ENCODE measurements around the gene HRAS. TPM values are rescaled to one million over a fixed set of nuclear protein-coding genes. Genes with fewer than 3 reads are reported as not detected.

The HRAS gene
- total RNA-seq, 1 experiment from 2014 or later: 47.2 TPM

DNA sequence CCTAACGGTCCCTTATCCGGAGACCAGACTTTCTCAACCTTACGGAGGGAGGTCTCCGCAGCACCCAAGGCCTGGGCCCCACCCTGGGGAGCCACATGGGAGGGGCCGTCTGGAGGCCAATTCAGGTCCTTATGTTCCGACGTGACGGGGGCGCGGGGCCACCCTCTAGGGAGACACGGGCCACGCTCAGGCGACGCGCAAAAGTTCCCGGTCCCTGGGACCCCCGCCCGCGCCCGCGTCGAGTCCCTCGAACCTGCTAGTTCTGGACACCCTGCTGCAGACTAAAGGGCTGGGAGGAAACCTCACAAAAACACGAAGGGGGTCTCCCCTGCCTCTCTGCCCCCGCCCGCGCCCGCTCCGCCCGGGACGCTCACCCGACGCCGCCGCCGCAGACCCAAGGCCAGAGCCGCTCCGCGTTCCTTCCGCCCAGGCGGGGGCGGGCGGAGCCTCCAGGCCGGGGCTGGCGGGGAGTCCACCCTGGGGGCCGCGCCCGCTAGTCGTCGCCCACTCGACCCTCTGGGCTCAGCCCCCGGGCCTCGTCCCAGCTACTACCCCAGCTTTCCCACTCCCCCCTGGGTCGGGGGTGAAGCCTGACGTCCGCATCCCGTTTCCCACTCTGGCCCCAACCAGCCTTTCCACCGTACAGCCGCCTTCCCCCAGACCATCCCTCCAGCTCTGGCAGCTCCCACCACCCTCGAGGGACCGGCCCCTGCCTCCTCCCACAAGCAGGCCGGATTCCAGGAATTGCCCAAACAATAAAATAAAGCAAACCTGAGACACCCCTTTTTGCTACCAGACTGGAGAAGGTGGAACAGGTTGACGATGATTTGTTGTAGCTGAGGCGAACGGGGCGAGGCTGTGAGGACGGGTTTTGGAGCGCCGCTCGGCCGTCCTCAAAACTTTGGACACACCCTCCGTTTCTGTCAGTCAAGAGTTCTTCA lies 31.1 kb downstream of the HRAS start:
- CTCF ChIA-PET: interaction anchor here (0.6 kb wide), 1 partner anchor 35 kb away, joined by 5 read pairs; no protein-coding TSS in a partner anchor
- H4K20me1 ChIP-seq (ENCODE audit: insufficient read depth): no peaks in the 10 kb centered on the region; the same call in 1 of the 2 replicates
- intact Hi-C loops (cut with micrococcal nuclease; ENCODE audit: unreplicated experiment): no loop called here
- BruUV-seq (replicated peaks): no TSS peak
- peaks cover 5% of the 10 kb centered on the region; the same call in 1 of the 2 replicates for H3K4me1 ChIP-seq (replicated peaks; ENCODE audit: insufficient read depth)
- POLR2A ChIA-PET (ENCODE audit: unreplicated experiment): no interaction called here
- H3K4me3 ChIP-seq: peak overlapping the region; percentile 100; the same call in 1 of the 2 replicates
- H3K4me2 ChIP-seq: peak overlapping the region; percentile 85; the same call in 1 of the 2 replicates
- H3K9me3 ChIP-seq (ENCODE audit: insufficient read depth, low read depth): no peaks in the 10 kb centered on the region
- no peaks in the 10 kb centered on the region for H3K9me2 ChIP-seq (ENCODE audit: insufficient read depth)
- no peak for TF ChIP-seq EZH2 (IDR thresholded peaks at IDR 0.05; ENCODE audit: low read depth)
- TF ChIP-seq, protein P1, sequence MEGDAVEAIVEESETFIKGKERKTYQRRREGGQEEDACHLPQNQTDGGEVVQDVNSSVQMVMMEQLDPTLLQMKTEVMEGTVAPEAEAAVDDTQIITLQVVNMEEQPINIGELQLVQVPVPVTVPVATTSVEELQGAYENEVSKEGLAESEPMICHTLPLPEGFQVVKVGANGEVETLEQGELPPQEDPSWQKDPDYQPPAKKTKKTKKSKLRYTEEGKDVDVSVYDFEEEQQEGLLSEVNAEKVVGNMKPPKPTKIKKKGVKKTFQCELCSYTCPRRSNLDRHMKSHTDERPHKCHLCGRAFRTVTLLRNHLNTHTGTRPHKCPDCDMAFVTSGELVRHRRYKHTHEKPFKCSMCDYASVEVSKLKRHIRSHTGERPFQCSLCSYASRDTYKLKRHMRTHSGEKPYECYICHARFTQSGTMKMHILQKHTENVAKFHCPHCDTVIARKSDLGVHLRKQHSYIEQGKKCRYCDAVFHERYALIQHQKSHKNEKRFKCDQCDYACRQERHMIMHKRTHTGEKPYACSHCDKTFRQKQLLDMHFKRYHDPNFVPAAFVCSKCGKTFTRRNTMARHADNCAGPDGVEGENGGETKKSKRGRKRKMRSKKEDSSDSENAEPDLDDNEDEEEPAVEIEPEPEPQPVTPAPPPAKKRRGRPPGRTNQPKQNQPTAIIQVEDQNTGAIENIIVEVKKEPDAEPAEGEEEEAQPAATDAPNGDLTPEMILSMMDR (conservative IDR thresholded peaks at IDR 0.05): no peak
- DNase-seq: no peak
- no peak overlapping the region for H3K27ac ChIP-seq
- no peaks in the 10 kb centered on the region for H3K36me3 ChIP-seq (ENCODE audit: low read depth)
- H3K27me3 ChIP-seq (ENCODE audit: insufficient read depth, low read depth): no peaks in the 10 kb centered on the region
- peaks cover 4% of the 10 kb centered on the region for H3F3A ChIP-seq (ENCODE audit: insufficient read depth, low read depth)
- H3K79me2 ChIP-seq (ENCODE audit: low read depth): peaks cover 31% of the 10 kb centered on the region
- no peak overlapping the region for H2AFZ ChIP-seq

DNA sequence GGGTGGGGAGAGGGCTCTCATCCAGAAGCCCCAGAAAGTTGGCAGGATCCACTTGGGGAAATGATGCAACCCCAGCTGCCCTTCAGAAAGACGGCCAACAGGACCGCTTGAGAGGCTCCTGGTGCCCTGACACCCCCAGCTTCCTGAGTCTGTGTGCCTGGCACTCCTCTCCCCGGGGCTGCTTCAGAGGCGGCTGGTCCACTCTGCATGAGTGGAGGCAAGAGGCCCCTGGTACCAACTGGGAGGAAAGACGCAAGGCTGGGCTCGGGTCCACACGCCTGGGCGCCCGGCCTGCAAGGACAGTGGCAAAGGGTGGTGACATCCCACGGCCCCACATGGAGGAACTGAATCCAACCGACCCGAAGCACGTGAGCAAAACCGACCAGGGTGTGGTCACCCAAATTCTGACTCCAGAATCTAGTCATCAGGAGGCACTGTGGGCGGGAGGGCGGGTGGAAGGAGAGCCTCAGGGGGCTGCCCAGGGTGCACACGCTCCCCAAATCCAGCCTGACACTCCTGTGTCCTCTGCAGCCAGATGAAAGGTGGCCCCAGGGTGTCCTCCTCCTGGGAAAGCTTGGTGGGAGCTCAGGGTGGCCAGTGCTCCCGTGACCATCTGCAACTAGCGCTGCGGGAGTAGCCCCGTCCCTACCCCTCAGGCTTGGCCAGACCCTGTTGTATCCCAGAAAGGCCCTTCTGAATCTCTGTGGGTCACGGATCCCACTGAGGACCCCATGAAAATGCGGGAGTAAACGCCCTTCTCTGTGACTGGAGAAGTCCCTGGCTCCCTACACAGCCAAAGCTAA lies 32.0 kb downstream of the HRAS start:
- Histone ChIP-seq H2AFZ (no peak overlapping the region), H3K36me3 (ENCODE audit: low read depth) (no peaks in the 10 kb centered on the region), H3K9me2 (ENCODE audit: insufficient read depth) (no peaks in the 10 kb centered on the region), H3K9me3 (ENCODE audit: insufficient read depth, low read depth) (no peaks in the 10 kb centered on the region), H3K4me2 (no peak overlapping the region), H3F3A (ENCODE audit: insufficient read depth, low read depth) (peaks cover 4% of the 10 kb centered on the region), H3K27me3 (ENCODE audit: insufficient read depth, low read depth) (no peaks in the 10 kb centered on the region), H3K79me2 (ENCODE audit: low read depth) (peaks cover 31% of the 10 kb centered on the region), H4K20me1 (ENCODE audit: insufficient read depth) (no peaks in the 10 kb centered on the region; the same call in 1 of the 2 replicates), H3K4me1 (replicated peaks; ENCODE audit: insufficient read depth) (peaks cover 5% of the 10 kb centered on the region; the same call in 1 of the 2 replicates), H3K4me3 (no peak overlapping the region), H3K27ac (no peak overlapping the region)
- ChIA-PET POLR2A (ENCODE audit: unreplicated experiment) (no interaction called here), CTCF (no interaction called here)
- TF ChIP-seq, protein P1 (conservative IDR thresholded peaks at IDR 0.05): no peak
- no peak for TF ChIP-seq EZH2 (IDR thresholded peaks at IDR 0.05; ENCODE audit: low read depth)
- BruUV-seq (replicated peaks): no TSS peak
- intact Hi-C loops (cut with micrococcal nuclease; ENCODE audit: unreplicated experiment): no loop called here
- no peak for DNase-seq
